H54 (cell line): ENCODE measurements around the gene AHDC1.

Experiments
- DNase-seq: peaks from one replicate; pipeline ENCODE4 v3.0.0; 2011; ENCODE audit warnings: low spot score, mixed read lengths; ENCODE audit not compliant: insufficient read length
- FAIRE-seq: peaks from 3 replicates; lab custom pipeline; 2011; peaks lifted over from hg19 to GRCh38; lab: Jason Lieb, UNC
- POLR2A ChIP-seq: IDR thresholded peaks from 2 replicates; pipeline ENCODE4 v1.6.1; 2011; ENCODE audit warnings: low read depth, mild to moderate bottlenecking, low read length

AHDC1 gene

GRCh38 chr1:27526569-27527222 is 77.2 kb downstream of the AHDC1 start:
- no peak for TF ChIP-seq POLR2A
- DNase-seq, result no peak
- no peak for FAIRE-seq

GRCh38 chr1:27525296-27526272 is 78.4 kb downstream of the AHDC1 start:
- FAIRE-seq (no peak), DNase-seq (peak; percentile 62)
- TF ChIP-seq POLR2A, result no peak

- no peak for TF ChIP-seq POLR2A
- DNase-seq (no peak), FAIRE-seq (no peak)
Measured at GRCh38 chr1:27523337-27524020, 80.5 kb downstream of the AHDC1 start.

- TF ChIP-seq POLR2A, result no peak
- no peak for FAIRE-seq
- no peak for DNase-seq
Measured at GRCh38 chr1:27522432-27523336, 81.3 kb downstream of the AHDC1 start.

- no peak for FAIRE-seq
- DNase-seq, result no peak
- no peak for TF ChIP-seq POLR2A
Measured at GRCh38 chr1:27521861-27522431, 82.0 kb downstream of the AHDC1 start.

- no peak for TF ChIP-seq POLR2A
- DNase-seq (no peak), FAIRE-seq (no peak)
Measured at GRCh38 chr1:27521336-27521831, 82.6 kb downstream of the AHDC1 start.

- TF ChIP-seq POLR2A, result no peak
- FAIRE-seq (no peak), DNase-seq (no peak)
Measured at GRCh38 chr1:27520651-27521050, 83.3 kb downstream of the AHDC1 start.

GRCh38 chr1:27519331-27520258 is 84.3 kb downstream of the AHDC1 start:
- FAIRE-seq (no peak), DNase-seq (no peak)
- TF ChIP-seq POLR2A, result no peak

GRCh38 chr1:27518808-27519207 is 85.1 kb downstream of the AHDC1 start:
- TF ChIP-seq POLR2A, result no peak
- DNase-seq (no peak), FAIRE-seq (no peak)

- DNase-seq, result no peak
- no peak for TF ChIP-seq POLR2A
- no peak for FAIRE-seq
Measured at GRCh38 chr1:27517907-27518718, 85.8 kb downstream of the AHDC1 start.

GRCh38 chr1:27517301-27517700 is 86.6 kb downstream of the AHDC1 start:
- FAIRE-seq (no peak), DNase-seq (no peak)
- no peak for TF ChIP-seq POLR2A

GRCh38 chr1:27515626-27516025 is 88.3 kb downstream of the AHDC1 start:
- DNase-seq (no peak), FAIRE-seq (no peak)
- TF ChIP-seq POLR2A, result no peak
